Measurements from ENCODE around the gene TVP23C.

Gene TVP23C

GRCh38 chr17:15490634-15491261, 72.5 kb downstream of the TVP23C start:
- Histone ChIP-seq H3K36me3 (no peaks in the 10 kb centered on the region), H3K27ac (peak overlapping the region in 1 of 2 donors; percentile 10), H3K4me1 (no peaks in the 10 kb centered on the region), H3K27me3 (no peaks in the 10 kb centered on the region), H3K9me3 (no peaks in the 10 kb centered on the region), H3K4me3 (no peak overlapping the region)
- no peak for TF ChIP-seq CTCF (IDR thresholded peaks at IDR 0.05)
- peak; percentile 80 to 85 for DNase-seq
- intact Hi-C loops (cut with DNase I; ENCODE audit: low total_unique reads), result no loop called here

- no peak overlapping the region for H3K4me3 ChIP-seq
- H3K36me3 ChIP-seq, result peaks cover 0 to 6% (median 0%) of the 10 kb centered on the region in 3 donors
- TF ChIP-seq CTCF (IDR thresholded peaks at IDR 0.05), result no peak
- intact Hi-C loops (cut with DNase I; ENCODE audit: low total_unique reads), result no loop called here
- H3K4me1 ChIP-seq, result no peaks in the 10 kb centered on the region
- H3K9me3 ChIP-seq, result no peaks in the 10 kb centered on the region
- H3K27me3 ChIP-seq, result no peaks in the 10 kb centered on the region
- H3K27ac ChIP-seq, result no peak overlapping the region
- DNase-seq, result no peak
These were observed 74.7 kb downstream of the TVP23C start for GRCh38 chr17:15488557-15488956.

- intact Hi-C loops (cut with DNase I; ENCODE audit: low total_unique reads), result no loop called here
- no peak for DNase-seq
- Histone ChIP-seq H3K9me3 (no peaks in the 10 kb centered on the region), H3K27ac (no peak overlapping the region), H3K27me3 (no peaks in the 10 kb centered on the region), H3K36me3 (peaks cover 0 to 7% (median 0%) of the 10 kb centered on the region in 3 donors), H3K4me3 (no peak overlapping the region), H3K4me1 (no peaks in the 10 kb centered on the region)
- TF ChIP-seq CTCF (IDR thresholded peaks at IDR 0.05), result no peak
These were observed 78.2 kb downstream of the TVP23C start for GRCh38 chr17:15485045-15485444.

GRCh38 chr17:15483431-15483830, 79.9 kb downstream of the TVP23C start:
- H3K4me1 ChIP-seq, result no peaks in the 10 kb centered on the region
- intact Hi-C loops (cut with DNase I; ENCODE audit: low total_unique reads), result no loop called here
- DNase-seq, result no peak
- no peaks in the 10 kb centered on the region for H3K27me3 ChIP-seq
- no peak for TF ChIP-seq CTCF (IDR thresholded peaks at IDR 0.05)
- no peak overlapping the region for H3K27ac ChIP-seq
- no peaks in the 10 kb centered on the region for H3K9me3 ChIP-seq
- H3K4me3 ChIP-seq, result no peak overlapping the region
- peaks cover 0 to 7% (median 0%) of the 10 kb centered on the region in 3 donors for H3K36me3 ChIP-seq

- TF ChIP-seq CTCF (IDR thresholded peaks at IDR 0.05), result no peak
- Histone ChIP-seq H3K9me3 (no peaks in the 10 kb centered on the region), H3K4me3 (no peak overlapping the region), H3K4me1 (no peaks in the 10 kb centered on the region), H3K27ac (no peak overlapping the region), H3K27me3 (no peaks in the 10 kb centered on the region), H3K36me3 (peaks cover 0 to 7% (median 0%) of the 10 kb centered on the region in 3 donors)
- DNase-seq, result no peak
- intact Hi-C loops (cut with DNase I; ENCODE audit: low total_unique reads), result no loop called here
These were observed 80.8 kb downstream of the TVP23C start for GRCh38 chr17:15482476-15482875.

- TF ChIP-seq CTCF (IDR thresholded peaks at IDR 0.05), result no peak
- DNase-seq, result no peak
- H3K9me3 ChIP-seq, result no peaks in the 10 kb centered on the region
- intact Hi-C loops (cut with DNase I; ENCODE audit: low total_unique reads), result no loop called here
- no peak overlapping the region for H3K4me3 ChIP-seq
- no peak overlapping the region for H3K27ac ChIP-seq
- H3K4me1 ChIP-seq, result no peaks in the 10 kb centered on the region
- no peaks in the 10 kb centered on the region for H3K27me3 ChIP-seq
- H3K36me3 ChIP-seq, result peaks cover 0 to 7% (median 0%) of the 10 kb centered on the region in 3 donors
These were observed 81.8 kb downstream of the TVP23C start for GRCh38 chr17:15481481-15481880.

All from tibial artery (tissue), 4 donors.